Hypothalamus (tissue), 51 donors: Measurements from ENCODE around the gene ADGRL3.

Source experiments
- DNase-seq, 51 donors: peaks; one replicate each; lab custom pipeline; 2025; lab: John Stamatoyannopoulos, UW

Gene ADGRL3

GRCh38 chr4:61853041-61853440 is 652.9 kb downstream of the ADGRL3 start:
- DNase-seq = no peak

DNA sequence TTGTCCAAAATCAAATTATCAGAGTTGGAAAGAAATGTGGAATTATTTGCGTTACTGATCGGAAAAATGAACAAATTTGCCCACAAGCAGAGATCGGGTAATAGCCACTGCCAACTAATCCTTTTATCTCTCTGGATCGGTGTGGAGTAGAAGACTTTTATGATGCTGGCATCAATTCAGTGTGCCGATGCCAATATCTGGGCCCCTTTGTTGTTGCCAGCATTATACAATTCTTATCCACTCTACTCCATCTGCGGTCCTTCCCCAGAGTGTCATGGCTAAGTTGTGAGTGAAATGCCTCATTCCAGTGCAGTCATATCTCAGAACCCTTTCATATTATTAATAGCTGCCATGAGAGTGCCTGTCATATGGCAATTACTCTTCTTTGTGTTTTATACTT is 660.2 kb downstream of the ADGRL3 start:
- no peak for DNase-seq

- no peak for DNase-seq
Observed at GRCh38 chr4:61864286-61864685, 664.2 kb downstream of the ADGRL3 start.

DNA sequence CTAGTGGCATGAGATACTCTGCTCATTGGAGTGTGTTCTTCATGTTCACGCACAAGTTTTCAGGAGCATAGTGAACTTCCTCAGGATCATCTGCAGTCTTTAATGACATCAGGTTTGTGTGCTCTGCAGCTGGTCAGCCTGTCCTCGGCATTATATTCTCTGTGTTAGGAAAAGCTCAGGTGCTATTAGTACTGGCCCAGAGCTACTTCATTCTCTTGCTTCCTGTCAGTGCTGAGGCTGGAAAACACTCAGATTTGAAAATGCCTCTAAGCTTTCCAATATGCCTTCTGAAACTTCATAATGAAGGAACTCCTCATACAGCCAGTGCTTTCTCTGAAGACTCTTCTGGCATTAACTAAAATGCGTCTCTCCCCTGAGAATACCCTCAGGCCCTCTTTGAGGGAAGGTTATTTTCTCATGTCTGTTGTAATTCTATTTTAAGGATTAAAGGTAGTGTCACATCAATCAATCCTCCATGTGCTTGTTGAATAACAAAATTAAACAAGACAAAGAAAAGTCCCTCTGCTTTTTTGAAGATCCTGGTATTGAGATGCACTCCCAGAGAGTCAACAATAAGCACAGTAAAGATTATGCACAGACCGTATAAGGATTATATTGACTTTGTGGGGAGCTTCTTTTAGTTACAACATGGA is 666.4 kb downstream of the ADGRL3 start:
- DNase-seq = no peak

DNA sequence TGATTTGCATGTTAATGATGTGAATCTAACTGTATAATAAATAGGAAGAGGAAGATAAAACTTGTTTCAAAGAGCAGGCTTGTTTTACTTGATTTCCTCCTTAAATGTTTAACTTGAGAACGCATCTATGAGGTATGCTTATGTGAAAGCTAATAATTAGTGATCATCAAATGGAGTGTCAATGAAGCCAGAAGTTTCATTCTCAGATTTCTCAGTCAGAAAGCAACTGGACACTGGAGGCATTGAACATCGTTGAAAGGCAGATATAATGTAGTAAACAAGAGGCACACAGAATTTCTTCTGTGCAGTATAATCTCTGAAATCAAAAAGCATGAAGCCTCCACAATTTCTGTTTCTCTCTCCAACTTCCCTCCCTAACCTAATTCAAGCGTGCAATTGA is 672.9 kb downstream of the ADGRL3 start:
- no peak for DNase-seq

DNA sequence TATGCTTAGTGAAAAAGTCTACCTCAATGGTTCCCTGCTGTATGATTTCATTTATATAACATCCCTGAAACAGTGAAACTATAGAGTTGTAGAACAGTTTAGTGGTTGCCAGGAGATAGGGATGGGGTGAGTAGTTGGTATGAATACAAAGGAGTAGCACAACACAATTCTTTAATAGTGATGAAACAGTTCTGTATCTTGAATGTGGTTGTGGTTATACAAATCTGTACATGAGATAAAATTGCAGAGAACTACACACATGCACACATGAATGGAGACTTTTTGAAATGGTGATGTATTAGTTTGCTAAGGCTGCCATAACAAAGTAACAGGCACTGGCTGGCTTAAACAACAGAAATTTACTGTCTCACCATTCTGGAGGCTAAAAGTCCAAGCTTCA is 677.1 kb downstream of the ADGRL3 start:
- no peak for DNase-seq

DNA sequence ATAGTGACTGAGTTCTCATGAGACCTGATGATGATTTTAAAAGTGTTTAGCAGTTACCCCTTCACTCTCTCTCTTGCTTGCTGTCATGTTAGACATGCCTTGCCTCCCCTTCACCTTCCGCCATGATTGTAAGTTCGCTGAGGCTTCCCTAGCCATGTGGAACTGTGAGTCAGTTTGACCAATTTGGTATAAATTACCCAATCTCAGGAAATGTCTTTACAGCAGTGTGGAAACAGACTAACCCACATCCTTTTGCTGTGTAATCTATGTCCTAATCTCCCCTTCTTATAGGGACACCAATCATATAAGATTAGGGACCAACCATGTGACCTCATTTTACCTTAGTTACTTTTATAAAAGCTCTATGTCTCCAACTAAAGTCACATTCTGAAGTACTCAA is 677.8 kb downstream of the ADGRL3 start:
- no peak for DNase-seq

GRCh38 chr4:61882381-61882780 is 682.3 kb downstream of the ADGRL3 start:
- no peak for DNase-seq

DNA sequence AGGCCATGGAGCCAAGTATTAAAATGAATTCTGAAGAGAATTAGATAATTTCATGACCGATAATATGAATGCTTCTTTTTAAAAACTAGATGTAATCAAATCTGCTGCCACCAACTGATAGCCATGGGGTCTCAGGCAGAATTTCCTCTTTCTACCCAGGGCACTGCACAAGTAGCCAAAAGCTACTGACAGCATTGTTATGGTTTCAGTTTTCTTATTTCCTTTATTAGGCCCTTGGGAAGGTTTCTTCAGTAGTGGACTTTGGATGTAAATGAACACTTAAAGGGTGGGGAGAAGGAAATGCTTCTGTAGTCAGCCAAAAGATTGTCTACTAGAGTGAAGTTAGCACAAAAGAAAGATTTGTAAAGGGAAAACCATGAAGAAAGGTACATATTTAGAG is 686.0 kb downstream of the ADGRL3 start:
- no peak for DNase-seq

DNA sequence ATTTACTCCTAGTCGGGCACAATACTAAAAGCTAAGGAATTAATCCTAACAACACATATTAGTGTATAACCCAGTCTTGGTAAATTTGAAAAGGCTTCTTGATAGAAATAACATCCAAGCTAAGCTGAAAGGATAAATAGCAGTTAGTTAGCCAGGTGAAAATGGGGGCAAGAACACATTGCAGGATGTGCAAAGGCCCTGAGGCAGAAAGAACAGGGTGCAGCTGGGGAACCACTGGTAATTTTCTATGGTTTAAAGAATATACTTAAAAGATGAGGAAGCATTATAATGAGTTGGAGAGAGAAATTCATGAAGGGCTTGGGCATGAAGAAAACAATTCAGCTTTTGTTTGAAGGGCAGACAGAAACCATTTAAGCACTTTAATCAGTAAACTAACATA is 689.0 kb downstream of the ADGRL3 start:
- DNase-seq = no peak

GRCh38 chr4:61890321-61890720 is 690.2 kb downstream of the ADGRL3 start:
- no peak for DNase-seq

GRCh38 chr4:61891953-61892352 is 691.8 kb downstream of the ADGRL3 start:
- DNase-seq = no peak

GRCh38 chr4:61896634-61897033 is 696.5 kb downstream of the ADGRL3 start:
- no peak for DNase-seq

- no peak for DNase-seq
Observed at GRCh38 chr4:61909031-61909430, 708.9 kb downstream of the ADGRL3 start.

- DNase-seq = no peak
Observed at GRCh38 chr4:61911313-61911756, 711.2 kb downstream of the ADGRL3 start.

GRCh38 chr4:61913619-61914018 is 713.5 kb downstream of the ADGRL3 start:
- no peak for DNase-seq

DNA sequence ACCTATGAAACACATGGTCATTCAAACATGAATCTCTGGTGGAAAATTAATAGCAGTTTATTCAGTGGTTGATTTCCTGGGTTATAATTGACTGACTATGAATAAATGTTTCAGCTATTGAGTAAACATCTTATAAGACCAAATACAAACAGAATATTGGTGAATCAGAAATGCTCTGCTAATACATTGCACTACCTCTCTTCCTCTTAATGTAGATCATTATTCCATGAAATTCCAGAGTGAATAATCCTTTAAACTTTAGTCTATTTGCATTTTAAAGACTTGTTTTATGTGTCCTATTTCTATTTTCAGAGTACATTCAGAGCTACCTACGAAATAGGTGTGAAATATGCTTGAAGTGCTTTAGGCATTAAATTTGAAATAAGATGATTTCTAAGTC is 715.4 kb downstream of the ADGRL3 start:
- no peak for DNase-seq

DNA sequence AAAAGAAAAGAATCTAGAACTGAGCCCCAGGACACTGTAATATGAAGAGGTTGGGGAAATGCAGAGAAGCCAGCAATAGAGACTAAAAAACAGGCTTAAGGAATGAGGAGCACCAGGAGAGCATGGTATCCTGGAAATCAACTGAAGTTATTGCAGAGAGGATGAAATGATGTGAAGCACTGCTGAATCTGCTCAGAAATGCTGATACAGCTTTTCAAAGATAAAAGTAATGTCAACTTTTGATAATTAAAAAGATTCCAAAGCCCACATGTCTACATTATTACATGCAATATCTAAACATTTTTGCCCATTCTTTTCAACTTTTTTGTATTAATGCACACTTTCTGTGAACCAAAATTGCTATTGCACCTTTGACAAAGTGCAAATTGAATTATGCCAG is 718.4 kb downstream of the ADGRL3 start:
- no peak for DNase-seq

GRCh38 chr4:61918987-61919386 is 718.9 kb downstream of the ADGRL3 start:
- no peak for DNase-seq

DNA sequence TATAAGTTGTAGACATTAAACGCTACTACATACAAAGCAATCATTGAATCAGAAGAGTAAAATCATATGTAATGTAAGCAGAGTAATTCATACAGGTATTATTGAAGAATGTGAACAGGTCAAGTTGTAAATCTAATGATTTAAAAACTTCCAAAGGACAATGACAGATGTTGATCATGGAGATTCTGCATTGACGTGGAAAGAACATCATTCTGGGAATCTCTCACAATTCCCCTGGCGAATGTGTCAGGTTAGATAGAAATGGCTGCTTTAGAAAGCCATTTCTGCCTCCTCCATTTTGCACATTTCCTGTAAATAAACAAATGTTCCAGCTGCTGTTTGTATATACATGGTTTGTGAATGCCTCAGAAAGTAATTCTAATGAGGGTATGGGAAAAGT is 719.4 kb downstream of the ADGRL3 start:
- DNase-seq = no peak

GRCh38 chr4:61921920-61922319 is 721.8 kb downstream of the ADGRL3 start:
- DNase-seq = no peak

DNA sequence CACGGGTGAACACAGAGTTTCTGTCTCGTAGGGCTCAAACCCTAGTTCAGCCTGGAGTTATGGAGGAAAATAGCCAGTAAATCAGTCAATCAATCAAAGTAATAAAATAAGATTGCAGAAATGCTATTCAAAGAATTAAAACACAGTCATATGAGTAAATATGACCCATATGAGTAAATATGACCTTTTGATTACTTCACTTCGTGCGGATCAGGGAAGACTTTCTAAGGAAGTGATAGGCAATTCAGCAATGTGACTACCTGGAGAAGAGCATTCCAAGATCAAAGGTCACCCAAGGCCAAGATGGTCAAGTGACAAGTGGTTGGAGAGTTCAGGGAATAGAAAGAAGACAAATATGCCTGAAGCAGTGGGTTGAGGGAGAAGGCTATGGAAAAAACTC is 722.6 kb downstream of the ADGRL3 start:
- DNase-seq = no peak

DNA sequence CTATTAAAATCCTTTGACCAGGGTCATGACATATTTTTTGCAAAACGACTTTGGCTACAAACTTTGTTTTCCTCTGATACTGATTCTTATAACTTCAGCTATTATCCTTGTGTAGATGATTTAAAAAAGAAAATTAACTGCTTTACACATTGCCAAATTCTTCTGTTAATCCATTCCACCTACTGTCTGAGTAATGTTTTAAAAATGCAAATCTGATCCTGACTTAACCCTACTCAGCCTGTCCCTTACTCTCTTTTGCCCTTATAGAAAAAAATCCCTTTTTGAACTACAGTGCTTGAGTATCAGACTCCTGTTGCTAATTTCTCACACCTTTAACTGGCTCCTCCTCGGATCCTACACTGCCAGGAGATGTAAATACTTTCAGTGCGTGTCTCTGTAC is 723.1 kb downstream of the ADGRL3 start:
- DNase-seq = no peak
